Measurements from ENCODE around the gene CCL3. TPM values are rescaled to one million over a fixed set of nuclear protein-coding genes. Genes with fewer than 3 reads are reported as not detected.
A peak's percentile ranks its signal among the peaks of the same experiment; 100 is the strongest.
"Not testable (repeated sequence)": the region's sequence is repeated elsewhere in the genome, so short reads cannot be mapped to it uniquely, and the experiment has no call there.

CCL3 gene
- total and polyA plus RNA-seq, 4 experiments from 2014 or later: 3.2 to 4.2 TPM; not detected in 2

GRCh38 chr17:36106493-36106835 lies 16.5 kb upstream of the CCL3 start:
- peaks cover 3 to 10% of the 10 kb centered on the region in 2 donors for H3K27me3 Mint-ChIP-seq
- H3K9me3 ChIP-seq (ENCODE audit: control insufficient read depth in 1 of 2, low read length in 2 of 2): no peaks in the 10 kb centered on the region
- no peaks in the 10 kb centered on the region for H3K36me3 Mint-ChIP-seq
- no peaks in the 10 kb centered on the region for H3K36me3 ChIP-seq (ENCODE audit: insufficient read depth, low read length)
- CTCF ChIA-PET (ENCODE audit: partially characterized antibody): interaction anchor here (0.7 kb wide), 1 partner anchor 34 kb away, joined by 3 read pairs; no protein-coding TSS in a partner anchor
- POLR2A ChIA-PET (ENCODE audit: partially characterized antibody): no interaction called here
- H3K27me3 ChIP-seq (ENCODE audit: insufficient read depth, low read length): no peaks in the 10 kb centered on the region
- H3K4me1 Mint-ChIP-seq: peaks cover 0 to 31% (median 14%) of the 10 kb centered on the region in 4 donors
- no peak overlapping the region for H3K27ac Mint-ChIP-seq
- no peak overlapping the region for H3K4me3 Mint-ChIP-seq
- H3K4me1 ChIP-seq (ENCODE audit: insufficient read depth, low read length): peaks cover 4% of the 10 kb centered on the region
- no peak for DNase-seq
- H3K9me3 Mint-ChIP-seq: no peaks in the 10 kb centered on the region
- no peak overlapping the region for H3K4me3 ChIP-seq (ENCODE audit: low read length in 2 of 2)
- intact Hi-C loops (cut with micrococcal nuclease): no loop called here
- no peak overlapping the region for H3K27ac ChIP-seq (ENCODE audit: low read depth, low read length)

GRCh38 chr17:36105781-36106492 lies 16.0 kb upstream of the CCL3 start:
- Histone ChIP-seq H3K36me3 (ENCODE audit: insufficient read depth, low read length) (no peaks in the 10 kb centered on the region), H3K9me3 (ENCODE audit: control insufficient read depth in 1 of 2, low read length in 2 of 2) (no peaks in the 10 kb centered on the region), H3K4me1 (ENCODE audit: insufficient read depth, low read length) (peaks cover 4% of the 10 kb centered on the region), H3K27ac (ENCODE audit: low read depth, low read length) (no peak overlapping the region), H3K4me3 (ENCODE audit: low read length in 2 of 2) (no peak overlapping the region), H3K27me3 (ENCODE audit: insufficient read depth, low read length) (no peaks in the 10 kb centered on the region)
- Mint-ChIP-seq H3K27ac (peak overlapping the region in 1 of 7 donors; percentile 38), H3K36me3 (no peaks in the 10 kb centered on the region), H3K27me3 (peaks cover 2 to 10% of the 10 kb centered on the region in 2 donors), H3K9me3 (no peaks in the 10 kb centered on the region), H3K4me3 (no peak overlapping the region), H3K4me1 (peaks cover 0 to 31% (median 14%) of the 10 kb centered on the region in 4 donors)
- ChIA-PET POLR2A (ENCODE audit: partially characterized antibody) (no interaction called here), CTCF (ENCODE audit: partially characterized antibody) (no interaction called here)
- intact Hi-C loops (cut with micrococcal nuclease): no loop called here
- no peak for DNase-seq

GRCh38 chr17:36104701-36105181 lies 14.8 kb upstream of the CCL3 start:
- Mint-ChIP-seq H3K27me3 (peaks cover 2 to 10% of the 10 kb centered on the region in 2 donors), H3K4me3 (peak overlapping the region in 5 of 8 donors; percentile 52 to 88 (median 63)), H3K9me3 (no peaks in the 10 kb centered on the region), H3K36me3 (no peaks in the 10 kb centered on the region), H3K27ac (peak overlapping the region in 4 of 7 donors; percentile 49 to 92 (median 56)), H3K4me1 (peaks cover 0 to 31% (median 14%) of the 10 kb centered on the region in 4 donors)
- Histone ChIP-seq H3K27me3 (ENCODE audit: insufficient read depth, low read length) (no peaks in the 10 kb centered on the region), H3K27ac (ENCODE audit: low read depth, low read length) (no peak overlapping the region), H3K9me3 (ENCODE audit: control insufficient read depth in 1 of 2, low read length in 2 of 2) (no peaks in the 10 kb centered on the region), H3K4me1 (ENCODE audit: insufficient read depth, low read length) (peaks cover 4% of the 10 kb centered on the region), H3K36me3 (ENCODE audit: insufficient read depth, low read length) (no peaks in the 10 kb centered on the region), H3K4me3 (ENCODE audit: low read length in 2 of 2) (no peak overlapping the region)
- intact Hi-C loops (cut with micrococcal nuclease): no loop called here
- POLR2A ChIA-PET (ENCODE audit: partially characterized antibody): no interaction called here
- no peak for DNase-seq
- CTCF ChIA-PET (ENCODE audit: partially characterized antibody): no interaction called here

GRCh38 chr17:36104246-36104645 lies 14.3 kb upstream of the CCL3 start:
- H3K27ac ChIP-seq (ENCODE audit: low read depth, low read length); H3K27me3 ChIP-seq (ENCODE audit: insufficient read depth, low read length); H3K36me3 ChIP-seq (ENCODE audit: insufficient read depth, low read length); H3K4me1 ChIP-seq (ENCODE audit: insufficient read depth, low read length); DNase-seq; POLR2A ChIA-PET (ENCODE audit: partially characterized antibody); H3K4me3 ChIP-seq (ENCODE audit: low read length in 2 of 2); intact Hi-C loops (cut with micrococcal nuclease); H3K36me3 Mint-ChIP-seq; H3K9me3 Mint-ChIP-seq; H3K9me3 ChIP-seq (ENCODE audit: control insufficient read depth in 1 of 2, low read length in 2 of 2); CTCF ChIA-PET (ENCODE audit: partially characterized antibody): not testable (repeated sequence)
- peak overlapping the region in 3 of 7 donors; percentile 49 to 92 (median 54) for H3K27ac Mint-ChIP-seq
- H3K4me3 Mint-ChIP-seq: peak overlapping the region in 4 of 8 donors; percentile 60 to 88 (median 66)
- H3K4me1 Mint-ChIP-seq: peaks cover 0 to 31% (median 14%) of the 10 kb centered on the region in 4 donors
- H3K27me3 Mint-ChIP-seq: peaks cover 2 to 10% of the 10 kb centered on the region in 2 donors

GRCh38 chr17:36103401-36103975 lies 13.5 kb upstream of the CCL3 start, which contains the start of gene CCL4:
CCL4 (plus strand) TSS chr17:36103827; CDS start chr17:36103906, 79 bp downstream.
- CTCF ChIA-PET (ENCODE audit: partially characterized antibody); intact Hi-C loops (cut with micrococcal nuclease); POLR2A ChIA-PET (ENCODE audit: partially characterized antibody); H3K4me1 ChIP-seq (ENCODE audit: insufficient read depth, low read length); H3K27ac ChIP-seq (ENCODE audit: low read depth, low read length); H3K27me3 ChIP-seq (ENCODE audit: insufficient read depth, low read length); H3K9me3 ChIP-seq (ENCODE audit: control insufficient read depth in 1 of 2, low read length in 2 of 2); H3K4me3 ChIP-seq (ENCODE audit: low read length in 2 of 2); H3K36me3 ChIP-seq (ENCODE audit: insufficient read depth, low read length); H3K36me3 Mint-ChIP-seq; H3K9me3 Mint-ChIP-seq: not testable (repeated sequence)
- Mint-ChIP-seq H3K27ac (peak within 1 kb of the TSS in 5 of 7 donors; percentile 46 to 92 (median 63)), H3K4me3 (peak within 1 kb of the TSS in 5 of 8 donors; percentile 52 to 88 (median 72)), H3K4me1 (peaks cover 0 to 31% (median 14%) of the 10 kb centered on the region in 4 donors), H3K27me3 (peaks cover 2 to 12% of the 10 kb centered on the region in 2 donors)
- peak in 2 of 5 donors; percentile 22 to 35 for DNase-seq

- H3K27ac ChIP-seq (ENCODE audit: low read depth, low read length); H3K27ac Mint-ChIP-seq; H3K9me3 ChIP-seq (ENCODE audit: control insufficient read depth in 1 of 2, low read length in 2 of 2); H3K4me1 ChIP-seq (ENCODE audit: insufficient read depth, low read length); H3K9me3 Mint-ChIP-seq; intact Hi-C loops (cut with micrococcal nuclease); H3K36me3 ChIP-seq (ENCODE audit: insufficient read depth, low read length); H3K4me3 ChIP-seq (ENCODE audit: low read length in 2 of 2); CTCF ChIA-PET (ENCODE audit: partially characterized antibody); H3K4me3 Mint-ChIP-seq; DNase-seq; POLR2A ChIA-PET (ENCODE audit: partially characterized antibody); H3K36me3 Mint-ChIP-seq; H3K27me3 ChIP-seq (ENCODE audit: insufficient read depth, low read length): not testable (repeated sequence)
- Mint-ChIP-seq H3K4me1 (peaks cover 2 to 17% (median 9%) of the 10 kb centered on the region in 4 donors), H3K27me3 (peaks cover 4 to 13% of the 10 kb centered on the region in 2 donors)
Measured at GRCh38 chr17:36099004-36099403, 9.1 kb upstream of the CCL3 start.

GRCh38 chr17:36095992-36096391 lies 6.0 kb upstream of the CCL3 start:
- ChIA-PET CTCF (ENCODE audit: partially characterized antibody) (no interaction called here), POLR2A (ENCODE audit: partially characterized antibody) (no interaction called here)
- Histone ChIP-seq H3K4me3 (ENCODE audit: low read length in 2 of 2) (no peak overlapping the region), H3K27ac (ENCODE audit: low read depth, low read length) (no peak overlapping the region), H3K9me3 (ENCODE audit: control insufficient read depth in 1 of 2, low read length in 2 of 2) (no peaks in the 10 kb centered on the region), H3K36me3 (ENCODE audit: insufficient read depth, low read length) (no peaks in the 10 kb centered on the region), H3K27me3 (ENCODE audit: insufficient read depth, low read length) (no peaks in the 10 kb centered on the region), H3K4me1 (ENCODE audit: insufficient read depth, low read length) (no peaks in the 10 kb centered on the region)
- no peaks in the 10 kb centered on the region for H3K36me3 Mint-ChIP-seq
- peaks cover 11 to 25% of the 10 kb centered on the region in 2 donors for H3K27me3 Mint-ChIP-seq
- H3K4me1 Mint-ChIP-seq: peaks cover 0 to 4% (median 3%) of the 10 kb centered on the region in 4 donors
- no peak for DNase-seq
- no peaks in the 10 kb centered on the region for H3K9me3 Mint-ChIP-seq
- intact Hi-C loops (cut with micrococcal nuclease): no loop called here
- no peak overlapping the region for H3K4me3 Mint-ChIP-seq
- no peak overlapping the region for H3K27ac Mint-ChIP-seq
